NK-92 (cell line): ENCODE results near the gene NF2.

ENCODE experiments used
- DNase-seq: peaks from one replicate; lab custom pipeline; 2025; ENCODE audit not compliant: unreplicated experiment; lab: John Stamatoyannopoulos, UW

Gene NF2

GRCh38 chr22:29738118-29738815, 134.8 kb downstream of the NF2 start:
- DNase-seq = no peak

- DNase-seq = no peak
Observed at GRCh38 chr22:29739346-29739875, 136.0 kb downstream of the NF2 start.

GRCh38 chr22:29740216-29740615, 136.8 kb downstream of the NF2 start:
- DNase-seq = no peak

DNA sequence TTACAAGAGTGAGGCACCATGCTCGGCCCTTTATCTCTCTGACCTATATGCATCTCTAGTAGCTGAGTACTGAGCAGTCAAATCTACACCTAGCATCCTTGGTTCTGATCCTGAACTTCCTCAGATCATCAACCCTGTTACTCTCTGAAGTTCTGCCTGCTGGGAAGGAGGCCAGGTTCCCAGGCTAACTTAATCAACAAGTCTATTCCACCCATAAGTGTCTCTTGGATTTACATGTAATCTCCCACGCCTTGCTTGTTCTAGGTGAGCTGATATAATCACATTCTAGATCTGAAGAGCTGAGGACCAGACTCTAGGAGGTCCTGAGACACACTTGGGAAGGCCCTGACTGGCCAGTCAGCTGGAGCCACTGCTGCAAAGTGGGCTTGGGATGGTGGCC, 138.5 kb downstream of the NF2 start:
- no peak for DNase-seq

GRCh38 chr22:29742326-29742725, 138.9 kb downstream of the NF2 start:
- DNase-seq = no peak

GRCh38 chr22:29744902-29745301, 141.5 kb downstream of the NF2 start:
- DNase-seq = no peak

- no peak for DNase-seq
Observed at GRCh38 chr22:29747832-29748231, 144.4 kb downstream of the NF2 start.
